Cardiac fibroblast (primary cell): ENCODE data around the gene TES.

Experiments used
- DNase-seq, 2 donors: peaks; one replicate each; pipeline versions ENCODE4 v3.0.0 to v3.0.0-alpha.2; 2010; ENCODE audit warnings: low read depth in 2 of 2
- H3K4me3 ChIP-seq, 2 donors: replicated peaks in 1 of 2; 1 replicate in 1 of 2; 2 replicates in 1 of 2; pipeline ENCODE4 v1.5.1; 2011; ENCODE audit warnings: low read depth in 2 of 2, low read length in 2 of 2, mild to moderate bottlenecking in 2 of 2, moderate library complexity in 1 of 2
- TF ChIP-seq, protein P1 (sequence below): IDR thresholded peaks from one replicate; pipeline ENCODE4 v1.5.1; 2011; ENCODE audit warnings: low read depth, mild to moderate bottlenecking, low read length, inconsistent platforms

Gene TES, protein sequence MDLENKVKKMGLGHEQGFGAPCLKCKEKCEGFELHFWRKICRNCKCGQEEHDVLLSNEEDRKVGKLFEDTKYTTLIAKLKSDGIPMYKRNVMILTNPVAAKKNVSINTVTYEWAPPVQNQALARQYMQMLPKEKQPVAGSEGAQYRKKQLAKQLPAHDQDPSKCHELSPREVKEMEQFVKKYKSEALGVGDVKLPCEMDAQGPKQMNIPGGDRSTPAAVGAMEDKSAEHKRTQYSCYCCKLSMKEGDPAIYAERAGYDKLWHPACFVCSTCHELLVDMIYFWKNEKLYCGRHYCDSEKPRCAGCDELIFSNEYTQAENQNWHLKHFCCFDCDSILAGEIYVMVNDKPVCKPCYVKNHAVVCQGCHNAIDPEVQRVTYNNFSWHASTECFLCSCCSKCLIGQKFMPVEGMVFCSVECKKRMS

DNA sequence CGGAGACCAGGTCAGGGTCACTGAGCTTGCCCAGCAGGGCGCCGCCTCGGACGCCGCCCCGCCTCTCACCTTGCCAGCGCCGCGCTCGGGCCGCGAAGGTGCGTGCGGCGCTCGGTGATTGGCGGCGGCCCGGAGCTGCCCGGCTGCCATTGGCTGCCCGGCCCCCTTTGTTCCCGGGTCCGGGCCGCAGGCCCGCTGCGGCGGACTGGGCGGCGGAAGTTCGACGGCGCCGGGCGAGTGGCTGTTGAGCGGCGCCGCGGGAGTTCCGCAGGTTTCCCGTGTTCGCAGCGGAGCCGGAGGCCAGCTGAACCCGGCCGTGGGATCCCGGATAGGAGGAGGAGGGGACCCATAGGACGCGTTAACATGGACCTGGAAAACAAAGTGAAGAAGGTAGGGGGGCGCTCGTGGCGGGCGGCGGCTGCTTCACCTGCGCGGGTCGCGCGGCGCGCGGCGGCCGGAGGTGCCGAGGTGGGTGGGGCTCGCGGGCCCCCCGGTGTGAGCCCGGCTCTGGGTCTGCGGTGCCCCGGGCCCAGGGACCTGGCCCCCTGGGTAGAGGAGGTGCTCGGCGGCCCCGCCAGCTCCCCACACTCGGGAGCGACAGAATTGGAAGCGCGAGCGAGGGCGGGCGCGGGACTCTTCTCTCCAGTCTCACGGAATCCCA is at the start of gene TES:
TSS of gene TES (plus strand) at position 195 of the 661 bp plus-strand sequence. CDS start at position 364, 169 bp downstream.
- TF ChIP-seq, protein P1, sequence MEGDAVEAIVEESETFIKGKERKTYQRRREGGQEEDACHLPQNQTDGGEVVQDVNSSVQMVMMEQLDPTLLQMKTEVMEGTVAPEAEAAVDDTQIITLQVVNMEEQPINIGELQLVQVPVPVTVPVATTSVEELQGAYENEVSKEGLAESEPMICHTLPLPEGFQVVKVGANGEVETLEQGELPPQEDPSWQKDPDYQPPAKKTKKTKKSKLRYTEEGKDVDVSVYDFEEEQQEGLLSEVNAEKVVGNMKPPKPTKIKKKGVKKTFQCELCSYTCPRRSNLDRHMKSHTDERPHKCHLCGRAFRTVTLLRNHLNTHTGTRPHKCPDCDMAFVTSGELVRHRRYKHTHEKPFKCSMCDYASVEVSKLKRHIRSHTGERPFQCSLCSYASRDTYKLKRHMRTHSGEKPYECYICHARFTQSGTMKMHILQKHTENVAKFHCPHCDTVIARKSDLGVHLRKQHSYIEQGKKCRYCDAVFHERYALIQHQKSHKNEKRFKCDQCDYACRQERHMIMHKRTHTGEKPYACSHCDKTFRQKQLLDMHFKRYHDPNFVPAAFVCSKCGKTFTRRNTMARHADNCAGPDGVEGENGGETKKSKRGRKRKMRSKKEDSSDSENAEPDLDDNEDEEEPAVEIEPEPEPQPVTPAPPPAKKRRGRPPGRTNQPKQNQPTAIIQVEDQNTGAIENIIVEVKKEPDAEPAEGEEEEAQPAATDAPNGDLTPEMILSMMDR = no peak
- DNase-seq = peak; percentile 67 to 71
- peak within 1 kb of the TSS; percentile 72 to 75 for H3K4me3 ChIP-seq

DNA sequence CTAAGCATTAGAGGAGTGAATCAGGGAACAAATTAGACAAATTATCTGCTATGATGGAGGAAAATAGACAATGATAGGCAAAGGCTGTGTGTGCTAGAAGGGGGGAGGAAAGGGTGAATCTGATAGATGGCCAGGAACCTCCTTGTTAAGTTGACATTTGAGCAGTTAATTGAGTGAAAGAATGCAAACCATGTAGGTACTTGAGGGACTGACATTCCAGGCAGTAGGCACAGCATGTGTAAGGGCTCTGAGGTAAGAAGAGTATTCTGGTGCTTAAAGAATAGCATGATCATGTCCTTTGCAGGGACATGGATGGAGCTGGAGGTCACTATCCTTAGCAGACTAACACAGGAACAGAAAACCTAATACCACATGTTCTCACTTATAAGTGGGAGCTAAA is 48.6 kb upstream of the TES start:
- DNase-seq = no peak
- no peak overlapping the region for H3K4me3 ChIP-seq
- TF ChIP-seq, protein P1 = no peak

DNA sequence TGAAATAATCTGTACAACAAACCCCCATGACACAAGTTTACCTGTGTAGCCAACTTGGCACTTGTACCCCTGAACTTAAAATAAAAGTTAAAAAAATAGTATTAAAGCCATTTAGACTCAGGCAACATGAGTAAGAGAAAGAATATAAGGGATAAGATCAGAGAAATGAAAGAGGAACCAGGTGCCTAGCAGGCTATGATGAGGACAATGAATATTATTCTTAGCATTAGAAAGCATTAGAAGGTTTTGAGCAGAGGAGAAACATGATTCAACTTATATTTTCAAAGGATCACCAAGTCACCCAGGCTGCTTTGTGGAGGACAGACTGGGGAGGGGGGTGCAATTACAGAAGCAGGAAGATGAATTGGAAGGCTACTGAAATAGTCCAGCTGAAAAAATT is 48.1 kb upstream of the TES start:
- H3K4me3 ChIP-seq = no peak overlapping the region
- DNase-seq = no peak
- TF ChIP-seq, protein P1 = no peak

DNA sequence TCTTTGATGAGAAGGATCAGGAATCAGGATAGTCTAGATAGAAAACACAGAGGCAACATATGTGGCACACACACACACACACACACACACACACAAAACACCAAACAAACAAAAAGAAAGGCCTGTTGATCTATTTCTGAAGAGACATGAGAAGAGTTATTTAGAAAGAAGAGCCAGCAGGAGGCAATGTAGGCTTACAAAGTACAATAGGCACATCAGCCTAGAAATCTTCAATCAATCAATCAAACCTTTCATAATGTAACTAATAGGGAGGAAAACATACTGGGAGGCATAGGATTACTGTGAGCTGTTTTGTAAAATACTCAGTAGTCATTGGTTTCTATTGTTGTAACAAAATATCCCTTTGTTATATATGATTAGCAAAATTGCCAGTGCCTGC is 47.3 kb upstream of the TES start:
- no peak overlapping the region for H3K4me3 ChIP-seq
- TF ChIP-seq, protein P1 = no peak
- DNase-seq = no peak

DNA sequence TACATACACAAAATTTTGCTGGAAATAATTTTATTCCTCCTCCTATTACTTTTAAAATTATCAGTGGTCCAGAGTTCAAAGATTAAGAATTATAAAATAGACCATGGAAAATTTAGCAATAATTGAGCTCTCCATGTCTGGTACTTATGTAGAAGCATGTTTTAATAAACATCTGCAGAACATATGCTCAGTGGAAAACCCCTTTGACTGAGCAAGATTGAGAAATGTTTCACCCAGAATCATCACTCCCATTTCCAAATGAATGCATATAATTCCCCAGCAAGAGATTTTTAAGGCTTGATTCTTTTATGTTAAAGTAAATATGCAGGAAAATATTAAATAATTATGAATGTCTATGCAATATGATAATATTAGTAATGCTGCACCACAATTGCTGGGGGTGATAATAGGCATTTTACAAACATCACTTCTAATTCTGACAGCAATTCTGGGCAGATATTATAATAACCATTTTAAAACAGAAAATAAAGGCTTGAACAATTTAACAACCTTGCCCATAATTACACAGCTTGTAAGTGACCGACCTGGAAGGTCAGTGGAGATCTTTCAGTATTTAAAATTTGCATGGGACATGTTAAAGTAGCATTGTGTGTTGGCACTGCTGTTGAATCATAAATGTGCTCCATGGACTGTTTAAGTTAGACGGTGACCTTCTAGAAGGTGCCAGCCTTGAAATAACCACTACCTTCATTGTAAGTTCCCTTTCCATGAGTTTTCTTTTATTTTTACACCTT is 45.6 kb upstream of the TES start:
- DNase-seq = peak in 1 of 2 donors; percentile 57
- TF ChIP-seq, protein P1 = no peak
- no peak overlapping the region for H3K4me3 ChIP-seq

DNA sequence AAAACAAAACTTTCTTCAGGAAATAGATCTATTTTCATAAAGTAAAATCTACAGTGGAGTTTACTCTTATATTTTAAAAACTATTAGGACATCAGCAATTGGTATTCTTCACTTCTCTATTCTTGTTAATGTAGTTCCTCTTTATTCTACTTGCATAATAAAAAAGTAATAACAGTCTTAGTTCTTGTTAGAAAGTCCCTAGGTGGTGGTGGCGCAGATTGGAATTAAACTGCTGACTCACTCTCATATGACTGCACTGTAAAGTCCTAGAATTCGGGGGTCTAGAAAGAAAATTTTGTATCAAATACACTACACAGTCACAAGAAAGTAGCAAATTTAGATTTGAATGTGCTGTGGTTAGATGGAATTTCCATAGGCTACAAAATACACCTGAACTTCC is 44.6 kb upstream of the TES start:
- no peak overlapping the region for H3K4me3 ChIP-seq
- TF ChIP-seq, protein P1 = no peak
- DNase-seq = no peak
